Dermis microvascular lymphatic vessel endothelial cell (primary cell): Measurements from ENCODE around the gene AVPI1. TPM values are rescaled to one million over a fixed set of nuclear protein-coding genes. Genes with fewer than 3 reads are reported as not detected.
"Not testable (repeated sequence)": the region's sequence is repeated elsewhere in the genome, so short reads cannot be mapped to it uniquely, and the experiment has no call there.

Experiments
- DNase-seq, 2 donors: peaks; one replicate each; pipeline versions ENCODE4 v3.0.0 to v3.0.0-alpha.2; 2010; ENCODE audit warnings: low read depth in 2 of 2
- total RNA-seq: library from RNA; depleted of rRNA; stranded (reverse); fragments of >200 nt; gene quantifications from 2 replicates; pipeline ENCODE4 v1.2.1, GENCODE V29; 2014

Gene AVPI1
- total RNA-seq, 1 donor from 2014 or later = 3.0 TPM

DNA sequence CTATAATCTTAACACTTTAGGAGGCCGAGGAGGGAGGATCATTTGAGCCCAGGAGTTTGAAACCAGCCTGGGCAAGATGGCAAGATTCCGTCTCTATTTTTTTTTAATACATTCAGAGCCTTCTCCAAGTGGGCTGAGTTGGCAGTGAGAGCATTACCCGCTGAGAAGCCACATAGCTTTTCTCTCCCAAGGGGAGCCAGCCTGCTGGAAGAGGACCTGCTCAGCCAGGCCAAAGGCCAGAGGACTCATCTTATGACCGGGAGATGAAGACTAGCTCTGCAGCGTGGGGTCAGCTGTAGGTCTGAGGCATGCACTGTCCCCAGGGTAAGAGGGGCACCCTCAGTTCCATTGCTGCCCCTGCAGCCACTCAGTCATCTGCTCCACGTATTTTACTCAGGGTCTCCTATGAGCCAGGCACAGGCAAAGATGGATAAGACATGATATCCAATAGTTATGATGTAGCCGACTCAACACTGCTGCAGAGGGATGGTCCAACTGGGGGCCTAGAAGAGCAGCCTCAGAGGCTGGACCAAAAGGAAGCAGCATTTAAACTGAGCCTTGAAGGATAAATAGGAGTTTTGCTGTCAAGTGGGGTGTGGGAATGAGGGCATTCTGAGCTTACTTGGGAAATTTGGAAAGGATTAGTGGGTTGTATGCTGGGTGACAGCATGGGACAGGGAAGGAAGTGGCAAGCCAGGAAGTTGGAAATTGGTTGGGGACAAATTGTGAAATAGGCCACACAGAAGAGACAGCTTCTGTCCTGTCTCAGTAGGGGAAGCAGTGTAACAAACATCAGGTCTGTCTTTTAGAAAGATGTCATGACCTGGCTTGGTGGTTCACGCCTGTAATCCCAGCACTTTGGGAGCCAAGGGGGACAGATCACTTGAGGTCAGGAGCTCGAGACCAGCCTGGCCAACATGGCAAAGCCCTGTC, 24.9 kb upstream of the AVPI1 start:
- DNase-seq = no peak

DNA sequence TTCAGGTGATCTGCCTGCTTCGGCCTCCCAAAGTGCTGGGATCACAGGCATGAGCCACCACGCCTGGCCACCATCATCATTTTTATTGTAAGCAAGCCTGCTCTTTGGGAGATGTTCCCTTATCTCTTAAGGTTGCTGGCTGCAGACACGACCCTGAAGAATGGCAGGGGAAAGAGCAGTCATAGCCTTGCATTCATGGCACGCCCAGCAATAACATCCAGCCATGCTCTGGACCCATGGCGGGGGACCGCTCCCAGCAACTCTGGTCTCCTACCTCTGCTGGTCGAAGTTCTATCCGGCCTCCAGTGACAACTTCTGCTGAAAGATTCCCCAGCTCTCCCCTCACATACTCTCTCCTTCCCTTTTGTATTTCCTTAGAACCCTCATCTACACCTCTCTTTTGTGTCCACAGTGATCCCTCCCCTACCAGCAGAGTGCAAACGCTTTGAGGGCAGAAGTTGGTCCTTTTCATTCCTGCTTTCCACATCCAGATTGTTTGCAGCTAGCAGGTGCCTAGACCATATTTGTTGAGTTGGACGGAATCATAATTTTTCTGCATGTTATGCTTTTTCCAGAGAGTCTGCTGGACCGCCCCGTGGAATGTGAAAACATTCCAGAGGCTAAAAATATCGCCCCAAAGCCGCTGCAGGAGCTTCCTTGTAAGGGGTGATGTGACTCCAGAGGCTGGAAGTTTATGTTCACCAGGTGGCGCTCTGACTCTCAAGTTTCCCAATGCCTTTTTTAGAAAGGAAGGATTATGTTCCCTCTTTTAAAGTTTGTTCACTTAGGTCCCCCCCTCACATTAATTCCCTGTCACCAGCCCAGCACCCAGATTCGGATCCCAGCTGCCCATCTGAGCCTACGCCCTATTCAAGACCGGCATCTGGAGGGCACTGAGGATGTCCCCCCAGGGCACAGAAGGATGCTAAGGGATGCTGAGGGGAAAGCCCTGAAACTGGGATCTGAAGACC, 22.2 kb upstream of the AVPI1 start:
- DNase-seq = peak; percentile 51 to 65

DNA sequence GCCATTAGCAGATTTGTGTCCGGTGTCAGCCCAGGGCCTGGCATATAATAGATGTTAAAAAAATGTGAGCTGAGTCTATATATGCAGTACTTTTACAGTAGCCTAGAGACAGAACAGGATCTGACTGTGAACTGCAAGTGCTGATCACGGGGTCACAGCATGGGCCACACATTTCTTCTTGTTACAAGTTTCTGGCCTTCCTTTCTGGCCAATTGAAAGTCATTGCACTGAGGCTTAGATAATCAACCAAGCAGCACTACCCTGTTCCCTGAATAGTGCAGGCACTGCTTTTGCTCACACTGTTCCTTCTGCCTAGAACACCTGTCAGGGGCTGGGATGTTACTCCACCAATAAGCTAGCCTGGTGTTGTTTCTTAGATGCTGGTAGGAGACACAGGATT, 21.1 kb upstream of the AVPI1 start:
- DNase-seq = no peak

DNA sequence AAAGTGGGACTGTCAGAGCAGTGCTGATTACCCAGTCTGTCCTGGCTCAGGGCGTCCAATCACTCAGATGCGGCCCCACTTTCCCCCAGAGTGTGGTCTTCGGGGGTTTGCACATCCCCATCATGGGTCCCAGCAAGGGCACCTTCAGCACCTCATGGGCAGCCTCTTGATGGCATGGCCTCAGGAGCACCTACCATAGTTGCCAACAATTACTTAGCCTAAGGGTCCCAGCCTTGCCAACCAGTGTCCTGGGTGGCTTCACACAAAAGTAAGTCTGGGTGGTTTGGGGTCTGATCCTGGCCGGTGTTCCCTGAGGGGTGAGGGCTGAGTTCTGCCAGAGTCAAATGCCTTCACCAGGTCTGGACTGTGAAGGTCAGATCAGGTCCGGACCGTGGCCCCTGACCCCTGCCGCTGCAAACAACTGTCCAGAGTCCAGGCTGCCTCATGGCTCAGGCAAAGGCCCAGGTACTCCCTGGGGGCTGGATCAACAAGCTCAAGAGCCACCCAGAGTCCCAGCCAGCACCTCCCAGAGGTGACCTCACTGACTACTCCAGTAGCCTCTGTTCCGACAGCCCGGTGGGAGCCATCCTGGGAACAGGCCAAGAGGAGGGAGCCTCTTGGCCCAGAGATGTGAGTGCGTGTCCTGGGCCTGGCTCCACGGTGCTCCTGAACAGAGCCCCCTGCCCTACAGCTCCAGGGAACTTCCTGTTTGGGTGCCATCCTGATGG, 20.3 kb upstream of the AVPI1 start:
- DNase-seq = no peak

DNA sequence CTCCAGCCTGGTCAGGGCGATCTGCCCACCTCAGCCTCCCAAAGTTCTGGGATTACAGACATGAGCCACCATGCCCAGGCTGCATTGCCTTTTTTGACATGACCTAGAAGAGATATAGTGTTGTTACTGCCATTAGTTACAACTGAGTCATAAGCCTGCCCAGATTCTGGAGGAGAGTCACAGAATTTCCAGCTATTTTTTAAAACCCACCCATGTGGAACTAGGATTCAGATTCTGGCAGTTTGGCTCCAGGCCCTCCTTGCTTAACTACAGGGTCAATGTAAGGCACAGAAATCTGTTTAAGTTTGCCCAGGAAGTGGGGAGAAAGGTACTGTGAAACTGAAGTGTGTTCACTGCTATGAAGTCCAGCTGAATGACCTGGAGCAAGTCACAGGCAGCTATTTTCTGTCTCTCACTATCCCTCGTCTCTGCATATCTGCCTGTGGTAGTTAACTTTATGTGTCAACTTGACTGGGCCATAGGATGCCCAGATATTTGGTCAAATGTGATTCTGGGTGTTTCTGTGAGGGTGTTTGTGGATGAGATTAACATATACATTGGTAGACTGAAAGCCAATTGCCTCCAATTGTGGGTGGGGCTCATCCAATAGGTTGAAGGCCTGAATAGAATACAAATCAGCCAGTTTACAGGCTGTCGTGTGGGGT, 18.1 kb upstream of the AVPI1 start:
- no peak for DNase-seq

DNA sequence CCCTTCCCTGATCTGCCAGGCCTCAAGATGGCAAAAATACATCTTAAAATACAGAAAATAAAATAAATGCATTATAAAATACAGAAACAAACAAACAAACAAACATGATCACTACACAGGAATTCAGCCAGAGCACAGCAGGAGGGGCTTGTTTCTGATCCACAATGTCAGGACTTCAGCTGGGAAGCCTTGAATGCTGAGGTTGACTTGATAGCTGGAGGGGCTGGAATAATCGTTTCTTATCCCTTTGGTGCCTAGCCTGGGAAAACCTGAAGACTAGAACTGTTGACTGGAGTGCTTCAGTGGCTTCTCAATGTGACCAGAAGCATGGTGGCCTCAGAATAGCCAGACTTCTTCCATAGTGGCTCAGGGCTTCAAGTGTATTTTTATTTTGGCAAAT, 17.3 kb upstream of the AVPI1 start:
- DNase-seq = no peak

DNA sequence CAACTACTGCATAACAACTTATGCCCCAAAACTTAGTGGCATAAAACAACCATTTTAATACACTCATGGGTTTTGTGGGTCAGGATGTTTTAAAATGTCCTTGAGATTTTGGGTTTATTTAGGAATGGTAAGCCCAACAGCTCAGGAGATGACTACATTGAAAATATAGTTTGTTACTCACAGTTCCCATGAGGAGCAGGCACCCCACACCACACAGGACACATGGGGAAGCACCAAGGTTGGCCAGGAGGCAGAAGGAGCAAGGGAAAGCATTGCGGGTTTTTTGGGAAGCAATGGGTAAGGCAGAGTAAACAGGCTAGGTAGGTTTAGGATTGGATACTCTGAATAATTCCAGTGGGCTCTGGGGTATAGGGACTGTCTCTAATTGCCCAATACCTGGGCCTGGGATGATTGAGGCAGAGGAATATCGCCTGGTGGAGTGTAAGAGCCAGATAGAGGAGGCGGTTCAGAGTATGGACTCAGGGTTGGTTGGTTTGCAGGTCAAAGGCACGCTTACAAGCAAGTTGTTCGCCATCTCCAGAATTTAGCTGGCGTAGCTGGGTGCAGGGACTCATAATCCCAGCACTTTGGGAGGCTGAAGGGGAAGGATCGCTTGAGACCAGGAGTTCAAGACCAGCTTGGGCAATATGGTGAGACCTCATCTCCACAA, 16.5 kb upstream of the AVPI1 start:
- DNase-seq = no peak

DNA sequence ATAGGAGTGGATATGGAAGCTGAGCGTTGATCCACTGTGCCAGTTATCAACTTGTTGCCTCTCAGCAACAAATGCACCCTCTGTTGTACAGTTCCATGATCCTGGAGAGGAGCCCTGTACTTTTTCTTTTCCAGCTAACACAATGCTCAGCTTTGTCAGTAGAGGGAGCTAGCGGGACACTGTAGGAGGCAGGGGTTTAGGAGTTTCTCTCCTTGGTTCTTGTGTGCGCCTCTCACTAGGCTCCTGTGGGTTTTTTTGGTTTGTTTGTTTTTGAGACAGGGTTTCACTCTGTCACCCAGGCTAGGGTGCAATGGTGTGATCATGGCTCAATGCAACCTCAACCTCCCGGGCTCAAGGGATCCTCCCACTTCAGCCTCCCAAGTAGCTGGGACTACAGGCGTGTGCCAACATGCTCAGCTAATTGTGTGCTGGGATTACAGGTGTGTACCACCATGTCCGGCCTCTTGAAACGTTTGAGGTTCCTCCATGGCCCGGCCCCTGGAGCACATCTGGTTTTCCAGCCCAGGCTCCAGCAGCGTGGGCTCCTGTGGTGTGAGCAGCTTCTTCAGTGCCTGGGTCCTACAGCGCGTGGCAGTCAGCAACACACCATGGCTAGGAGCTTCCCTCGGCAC, 14.5 kb upstream of the AVPI1 start:
- peak; percentile 57 to 69 for DNase-seq

DNA sequence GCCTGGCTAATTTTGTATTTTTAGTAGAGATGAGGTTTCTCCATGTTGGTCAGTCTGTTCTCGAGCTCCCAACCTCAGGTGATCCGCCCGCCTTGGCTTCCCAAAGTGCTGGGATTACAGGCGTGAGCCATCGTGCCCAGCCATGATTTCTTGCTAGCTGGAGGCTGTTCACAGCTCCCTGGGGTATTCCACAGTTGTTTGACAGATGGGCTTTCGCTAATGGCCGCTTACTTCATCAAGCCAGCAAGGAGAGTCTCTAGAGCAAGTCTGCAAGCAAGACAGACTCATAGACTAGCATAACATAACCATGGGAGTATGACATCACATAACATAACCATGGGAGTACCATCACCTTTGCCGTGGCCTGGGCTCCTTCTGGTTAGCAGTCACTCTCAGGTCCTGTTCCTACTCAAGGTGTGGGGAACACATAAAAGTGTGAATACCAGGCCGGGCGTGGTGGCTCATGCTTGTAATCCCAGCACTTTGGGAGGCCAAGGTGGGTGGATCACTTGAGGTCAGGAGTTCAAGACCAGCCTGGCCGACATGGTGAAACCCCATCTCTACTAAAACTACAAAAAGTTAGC, 11.1 kb upstream of the AVPI1 start:
- DNase-seq = not testable (repeated sequence)

DNA sequence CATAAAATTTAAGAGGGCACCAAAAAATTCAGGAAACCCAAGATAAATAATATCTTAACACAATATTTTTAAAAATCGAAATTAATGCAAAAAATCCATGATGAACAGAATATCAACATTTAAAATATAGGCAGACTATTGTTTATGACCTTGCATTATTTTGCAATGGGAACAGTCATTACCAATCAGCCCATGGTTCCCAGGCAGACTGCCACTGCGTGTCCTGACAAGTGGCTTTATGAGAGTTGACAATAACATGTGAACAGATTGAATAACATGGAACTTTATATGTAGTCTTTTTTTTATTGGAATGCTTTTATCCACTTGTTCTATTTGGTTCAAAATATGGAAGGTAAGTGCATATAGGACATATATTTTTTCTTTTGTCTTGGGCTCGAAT, 3.1 kb upstream of the AVPI1 start:
- no peak for DNase-seq

DNA sequence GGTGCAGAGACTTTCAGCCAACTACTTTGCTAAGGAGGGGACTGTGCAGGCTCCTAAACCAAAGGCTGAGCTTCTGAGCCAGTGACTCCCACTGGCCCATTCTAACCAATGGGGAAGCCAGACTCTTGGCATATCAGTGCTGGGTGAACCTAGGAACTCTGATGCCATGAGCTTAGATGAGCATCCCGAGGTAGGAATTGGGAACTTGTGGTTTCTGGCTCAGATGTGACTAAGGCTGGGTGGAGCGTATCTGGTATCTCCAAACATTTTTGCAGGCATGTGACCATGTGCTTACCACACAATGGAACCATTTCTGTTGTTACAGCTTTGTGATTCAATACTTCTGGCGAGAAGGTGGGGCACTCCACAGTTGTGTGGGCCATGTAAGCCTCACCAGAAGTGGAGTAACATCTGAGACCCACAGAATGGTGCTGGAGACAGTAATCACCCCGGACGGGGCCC, 2.5 kb upstream of the AVPI1 start:
- no peak for DNase-seq

DNA sequence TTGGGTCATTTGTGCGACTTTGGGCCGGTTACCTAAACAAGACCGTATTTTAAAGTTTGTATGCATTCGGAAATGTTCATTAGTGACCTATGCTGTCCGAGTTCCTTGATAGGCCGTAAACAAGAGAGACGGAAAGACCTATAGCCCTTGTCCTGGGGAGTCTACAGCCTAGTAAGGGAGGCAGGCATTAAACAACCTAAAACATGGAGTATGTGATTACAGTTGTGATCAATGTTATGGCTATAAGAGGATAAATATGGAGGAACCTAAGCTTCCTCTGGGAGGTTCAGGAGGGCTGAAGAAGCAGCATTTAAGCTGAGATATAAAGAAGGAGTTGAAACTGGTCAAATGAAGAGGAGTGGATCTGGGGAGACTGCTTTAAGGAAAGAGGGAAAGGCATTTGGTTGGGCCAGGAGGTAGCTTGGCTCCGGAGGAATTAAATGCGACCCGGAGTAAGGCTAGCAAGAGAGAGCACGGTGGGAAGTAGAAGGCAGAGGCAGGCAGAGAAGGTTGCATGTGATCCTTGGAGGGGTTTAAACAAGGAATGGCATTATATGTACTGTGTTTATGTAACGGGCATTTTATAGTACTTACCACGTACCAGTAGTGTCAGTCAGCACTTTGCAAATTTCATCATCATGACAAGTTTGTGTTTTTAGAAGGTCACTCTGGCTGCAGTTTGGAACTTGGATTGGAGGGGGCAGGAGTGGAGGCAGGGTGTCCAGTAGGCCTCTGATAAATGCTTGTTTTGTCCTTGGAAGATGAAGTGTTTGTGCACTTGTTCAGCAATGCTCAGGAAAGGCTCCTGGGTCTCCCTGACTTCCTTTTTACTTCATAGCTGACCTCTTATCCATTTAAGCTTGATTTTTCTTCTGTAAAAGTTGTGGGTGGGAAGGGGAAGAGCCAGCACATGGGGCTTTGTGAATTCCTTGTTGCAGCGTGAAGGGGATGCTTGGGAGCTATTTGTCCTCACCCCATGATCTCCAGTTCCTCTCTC, 1.0 kb upstream of the AVPI1 start:
- DNase-seq = no peak

DNA sequence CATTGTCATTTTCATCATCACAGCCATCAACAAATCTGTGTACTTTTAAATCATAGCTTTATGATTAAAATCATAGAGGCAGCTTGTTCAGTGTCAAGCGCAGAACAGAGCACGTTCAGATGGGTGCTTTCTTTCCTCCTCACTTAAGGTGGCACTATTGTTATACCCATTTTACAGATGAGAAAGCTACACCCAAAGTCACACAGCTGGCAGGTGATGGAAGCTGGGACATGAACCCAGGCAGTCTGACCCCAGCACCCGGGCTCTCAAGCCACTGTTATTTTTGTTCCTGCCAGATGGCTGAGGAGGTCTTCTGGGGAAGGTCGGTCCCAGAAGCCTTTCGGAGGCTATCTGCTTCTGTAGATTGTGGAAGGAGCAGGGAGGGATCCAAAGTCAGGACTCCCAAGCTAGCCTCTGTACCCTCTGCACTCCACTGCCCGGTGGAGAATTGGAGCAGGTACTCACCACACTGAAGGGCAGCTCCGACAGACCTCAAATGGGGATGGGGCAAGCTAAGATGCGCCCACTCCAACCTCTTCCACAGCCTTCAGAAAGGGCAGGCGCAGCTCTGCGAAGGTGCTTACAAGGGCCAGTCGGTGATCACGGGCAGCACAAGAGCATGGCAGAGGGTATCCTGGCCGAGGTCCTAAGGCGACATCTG, 610 bp downstream of the AVPI1 start:
- DNase-seq = no peak

DNA sequence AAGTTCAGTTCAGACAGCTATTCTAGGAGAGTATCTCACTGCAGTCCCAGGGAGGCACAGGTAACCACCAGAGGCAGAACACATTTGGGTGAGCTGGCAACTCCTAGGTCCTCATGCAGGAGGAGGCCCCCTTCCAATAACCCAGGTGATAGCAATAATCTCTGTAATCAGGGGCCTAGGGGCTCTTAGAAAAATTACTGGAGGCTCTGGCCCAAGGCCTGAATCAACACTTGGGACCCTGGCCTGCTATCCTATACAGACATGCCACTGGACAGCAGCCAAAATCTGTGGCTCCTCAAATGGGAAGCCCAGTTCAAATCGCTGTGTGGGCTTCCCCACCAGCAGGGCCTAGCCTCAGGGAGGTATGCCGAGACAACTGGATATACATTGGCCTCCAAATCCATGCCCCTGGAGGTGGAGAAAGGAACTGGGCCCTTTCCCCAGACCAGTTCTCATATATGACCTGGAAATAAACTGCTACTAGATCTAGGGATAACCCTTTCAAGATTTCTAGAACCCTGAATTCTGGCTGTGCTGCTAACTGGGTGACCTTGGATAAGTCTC, 1.6 kb downstream of the AVPI1 start:
- peak in 1 of 2 donors; percentile 33 for DNase-seq

DNA sequence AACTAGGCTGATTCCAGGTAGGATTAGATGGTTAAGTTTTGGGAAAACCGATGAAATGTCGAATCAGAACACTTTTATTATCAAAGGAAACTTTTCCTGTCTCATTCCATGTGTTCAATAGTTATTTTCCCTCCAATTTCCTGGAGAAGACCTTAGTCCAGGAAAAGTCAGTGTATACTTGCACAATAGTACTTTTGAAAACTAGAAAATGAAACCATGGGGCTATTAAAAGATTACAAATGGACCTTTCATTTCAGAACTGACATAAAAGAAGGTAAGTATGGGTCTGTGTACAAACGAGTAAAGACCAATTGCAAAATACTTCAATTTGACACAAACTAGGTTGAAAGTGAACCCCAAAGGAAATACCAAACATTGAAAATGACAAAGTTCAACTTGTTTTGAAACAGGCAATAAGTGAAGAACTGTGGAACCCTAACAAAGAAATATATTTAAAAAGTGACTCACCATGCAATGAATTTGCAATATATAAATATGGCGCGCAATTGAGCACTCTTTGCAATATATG, 2.1 kb downstream of the AVPI1 start:
- no peak for DNase-seq

DNA sequence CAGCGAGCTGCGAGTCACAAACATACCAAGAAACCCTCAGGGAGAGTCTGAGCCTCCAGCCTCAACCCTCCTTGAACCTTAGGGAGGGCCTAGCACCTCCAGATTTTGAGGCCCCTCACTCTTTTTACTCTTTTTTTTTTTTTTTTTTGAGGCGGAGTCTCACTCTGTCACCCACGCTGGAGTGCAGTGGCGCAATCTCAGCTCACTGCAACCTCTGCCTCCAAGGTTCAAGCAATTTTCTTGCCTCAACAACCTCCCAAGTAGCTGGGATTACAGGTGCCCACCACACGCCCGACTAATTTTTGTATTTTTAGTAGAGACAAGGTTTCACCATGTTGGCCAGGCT, 2.7 kb downstream of the AVPI1 start:
- not testable (repeated sequence) for DNase-seq
